Measurements from ENCODE around the gene TMEM134. TPM values are rescaled to one million over a fixed set of nuclear protein-coding genes. Genes with fewer than 3 reads are reported as not detected.
A peak's percentile ranks its signal among the peaks of the same experiment; 100 is the strongest.

The TMEM134 gene
- total and polyA plus RNA-seq, 9 of the 15 experiments (the other 6 are each of a cell fraction or from before 2014, with no cell fraction given), result 0.63 to 48.4 (median 10.7) TPM

DNA sequence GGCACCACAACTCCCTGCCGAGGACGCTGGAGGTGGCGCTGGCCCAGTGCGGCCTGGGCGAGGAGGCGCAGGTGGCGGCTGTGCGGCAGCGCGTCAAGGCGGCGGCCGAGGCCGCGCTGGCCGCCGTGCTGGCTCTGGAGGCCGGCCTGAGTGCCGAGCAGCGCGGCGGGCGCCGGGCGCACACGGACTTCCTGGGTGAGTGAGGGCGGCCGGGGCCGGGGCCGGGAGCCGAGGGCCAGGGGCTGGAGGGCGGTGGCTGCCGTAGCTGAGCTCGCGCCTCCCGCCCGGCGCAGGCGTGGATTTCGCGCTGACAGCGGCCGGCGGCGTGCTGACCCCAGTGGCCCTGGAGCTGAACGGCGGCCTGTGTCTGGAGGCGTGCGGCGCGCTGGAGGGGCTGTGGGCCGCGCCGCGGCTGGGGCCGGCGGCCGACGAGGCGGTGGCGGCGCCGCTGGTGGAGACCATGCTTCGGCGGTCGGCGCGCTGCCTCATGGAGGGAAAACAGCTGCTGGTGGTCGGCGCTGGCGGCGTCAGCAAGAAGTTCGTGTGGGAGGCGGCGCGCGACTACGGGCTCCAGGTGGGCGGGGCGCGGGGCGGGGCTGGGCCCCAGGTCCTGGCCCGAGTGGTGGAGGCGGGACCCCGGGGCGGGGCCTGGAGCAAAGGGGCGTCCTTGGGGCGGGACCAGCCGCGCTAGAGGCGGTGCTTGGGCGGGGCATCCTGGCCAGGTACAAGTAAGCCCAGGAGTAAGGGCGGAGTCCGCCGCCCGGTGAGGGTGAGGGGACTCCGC is 48.2 kb downstream of the TMEM134 start (continued):
- TF ChIP-seq KDM1A (IDR thresholded peaks at IDR 0.05), result no peak
- TF ChIP-seq ELF2 (CRISPR knock-in tag; IDR thresholded peaks at IDR 0.05), result no peak
- no peak for TF ChIP-seq FOXP1 (CRISPR knock-in tag; IDR thresholded peaks at IDR 0.05)
- no peak for TF ChIP-seq CHD4 (IDR thresholded peaks at IDR 0.05; ENCODE audit: insufficient read depth, insufficient replicate concordance, low read depth, low read length, poor library complexity, severe bottlenecking)
- TF ChIP-seq, protein P1, sequence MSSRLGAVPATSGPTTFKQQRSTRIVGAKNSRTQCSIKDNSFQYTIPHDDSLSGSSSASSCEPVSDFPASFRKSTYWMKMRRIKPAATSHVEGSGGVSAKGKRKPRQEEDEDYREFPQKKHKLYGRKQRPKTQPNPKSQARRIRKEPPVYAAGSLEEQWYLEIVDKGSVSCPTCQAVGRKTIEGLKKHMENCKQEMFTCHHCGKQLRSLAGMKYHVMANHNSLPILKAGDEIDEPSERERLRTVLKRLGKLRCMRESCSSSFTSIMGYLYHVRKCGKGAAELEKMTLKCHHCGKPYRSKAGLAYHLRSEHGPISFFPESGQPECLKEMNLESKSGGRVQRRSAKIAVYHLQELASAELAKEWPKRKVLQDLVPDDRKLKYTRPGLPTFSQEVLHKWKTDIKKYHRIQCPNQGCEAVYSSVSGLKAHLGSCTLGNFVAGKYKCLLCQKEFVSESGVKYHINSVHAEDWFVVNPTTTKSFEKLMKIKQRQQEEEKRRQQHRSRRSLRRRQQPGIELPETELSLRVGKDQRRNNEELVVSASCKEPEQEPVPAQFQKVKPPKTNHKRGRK (tag; IDR thresholded peaks at IDR 0.05), result no peak
- TF ChIP-seq, protein P2, sequence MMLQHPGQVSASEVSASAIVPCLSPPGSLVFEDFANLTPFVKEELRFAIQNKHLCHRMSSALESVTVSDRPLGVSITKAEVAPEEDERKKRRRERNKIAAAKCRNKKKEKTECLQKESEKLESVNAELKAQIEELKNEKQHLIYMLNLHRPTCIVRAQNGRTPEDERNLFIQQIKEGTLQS (IDR thresholded peaks at IDR 0.05), result no peak
- TF ChIP-seq, protein P2 (CRISPR knock-in tag; conservative IDR thresholded peaks at IDR 0.05), result no peak
- no peak for TF ChIP-seq ZNF12 (CRISPR knock-in tag; IDR thresholded peaks at IDR 0.05)
- TF ChIP-seq PTBP1 (IDR thresholded peaks at IDR 0.05; ENCODE audit: low read depth, low read length), result no peak
- no peak for TF ChIP-seq SMAD1 (IDR thresholded peaks at IDR 0.05; ENCODE audit: low read depth, low read length, partially characterized antibody)
- TF ChIP-seq, protein P3, sequence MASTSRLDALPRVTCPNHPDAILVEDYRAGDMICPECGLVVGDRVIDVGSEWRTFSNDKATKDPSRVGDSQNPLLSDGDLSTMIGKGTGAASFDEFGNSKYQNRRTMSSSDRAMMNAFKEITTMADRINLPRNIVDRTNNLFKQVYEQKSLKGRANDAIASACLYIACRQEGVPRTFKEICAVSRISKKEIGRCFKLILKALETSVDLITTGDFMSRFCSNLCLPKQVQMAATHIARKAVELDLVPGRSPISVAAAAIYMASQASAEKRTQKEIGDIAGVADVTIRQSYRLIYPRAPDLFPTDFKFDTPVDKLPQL (IDR thresholded peaks at IDR 0.05; ENCODE audit: extremely low read depth, insufficient read length), result no peak
- no peak for TF ChIP-seq SETDB1 (IDR thresholded peaks at IDR 0.05; ENCODE audit: low read length)
- TF ChIP-seq, protein P4, sequence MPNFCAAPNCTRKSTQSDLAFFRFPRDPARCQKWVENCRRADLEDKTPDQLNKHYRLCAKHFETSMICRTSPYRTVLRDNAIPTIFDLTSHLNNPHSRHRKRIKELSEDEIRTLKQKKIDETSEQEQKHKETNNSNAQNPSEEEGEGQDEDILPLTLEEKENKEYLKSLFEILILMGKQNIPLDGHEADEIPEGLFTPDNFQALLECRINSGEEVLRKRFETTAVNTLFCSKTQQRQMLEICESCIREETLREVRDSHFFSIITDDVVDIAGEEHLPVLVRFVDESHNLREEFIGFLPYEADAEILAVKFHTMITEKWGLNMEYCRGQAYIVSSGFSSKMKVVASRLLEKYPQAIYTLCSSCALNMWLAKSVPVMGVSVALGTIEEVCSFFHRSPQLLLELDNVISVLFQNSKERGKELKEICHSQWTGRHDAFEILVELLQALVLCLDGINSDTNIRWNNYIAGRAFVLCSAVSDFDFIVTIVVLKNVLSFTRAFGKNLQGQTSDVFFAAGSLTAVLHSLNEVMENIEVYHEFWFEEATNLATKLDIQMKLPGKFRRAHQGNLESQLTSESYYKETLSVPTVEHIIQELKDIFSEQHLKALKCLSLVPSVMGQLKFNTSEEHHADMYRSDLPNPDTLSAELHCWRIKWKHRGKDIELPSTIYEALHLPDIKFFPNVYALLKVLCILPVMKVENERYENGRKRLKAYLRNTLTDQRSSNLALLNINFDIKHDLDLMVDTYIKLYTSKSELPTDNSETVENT (CRISPR knock-in tag; IDR thresholded peaks at IDR 0.05), result no peak
- TF ChIP-seq ZNF696 (CRISPR knock-in tag; conservative IDR thresholded peaks at IDR 0.05), result no peak
- no peak for TF ChIP-seq ZNF830 (CRISPR knock-in tag; IDR thresholded peaks at IDR 0.05)
- no peak for TF ChIP-seq SMC3 (conservative IDR thresholded peaks at IDR 0.05; ENCODE audit: insufficient read depth, low read depth, low read length)
- no peak for TF ChIP-seq KLF13 (tag; IDR thresholded peaks at IDR 0.05; ENCODE audit: borderline replicate concordance, low read depth)
- TF ChIP-seq HNRNPLL (IDR thresholded peaks at IDR 0.05; ENCODE audit: low read depth, low read length, poor library complexity, severe bottlenecking), result peak; percentile 79

All from K562 (cell line).